NCI-H1694 treated with DMSO at 0.1 percent for 48 hours (cell line): ENCODE measurements around the gene ZBTB16.

Experiments
- DNase-seq: peaks from one replicate; lab custom pipeline; 2025; lab: John Stamatoyannopoulos, UW

The ZBTB16 gene

DNA sequence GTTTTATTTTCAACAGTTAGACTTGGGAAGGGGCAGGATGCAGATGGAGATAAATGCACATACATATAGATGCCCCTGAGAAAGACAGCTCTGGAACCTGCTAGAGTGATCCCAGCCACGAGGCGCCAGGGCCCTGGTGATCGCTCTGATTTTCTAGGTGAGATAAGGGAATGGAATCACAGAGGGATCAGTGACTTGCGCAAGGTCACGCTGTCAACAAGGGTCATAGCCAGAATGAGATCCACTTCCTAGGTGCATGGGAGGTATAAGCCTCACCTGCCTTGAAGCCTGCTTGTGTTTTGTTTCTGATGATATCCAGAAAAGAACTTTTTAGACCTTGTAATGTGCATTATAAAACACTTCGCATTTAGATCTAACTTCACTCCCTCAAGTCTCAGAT, 47.5 kb downstream of the ZBTB16 start:
- DNase-seq: no peak

GRCh38 chr11:114108501-114109205, 49.1 kb downstream of the ZBTB16 start:
- DNase-seq: no peak

DNA sequence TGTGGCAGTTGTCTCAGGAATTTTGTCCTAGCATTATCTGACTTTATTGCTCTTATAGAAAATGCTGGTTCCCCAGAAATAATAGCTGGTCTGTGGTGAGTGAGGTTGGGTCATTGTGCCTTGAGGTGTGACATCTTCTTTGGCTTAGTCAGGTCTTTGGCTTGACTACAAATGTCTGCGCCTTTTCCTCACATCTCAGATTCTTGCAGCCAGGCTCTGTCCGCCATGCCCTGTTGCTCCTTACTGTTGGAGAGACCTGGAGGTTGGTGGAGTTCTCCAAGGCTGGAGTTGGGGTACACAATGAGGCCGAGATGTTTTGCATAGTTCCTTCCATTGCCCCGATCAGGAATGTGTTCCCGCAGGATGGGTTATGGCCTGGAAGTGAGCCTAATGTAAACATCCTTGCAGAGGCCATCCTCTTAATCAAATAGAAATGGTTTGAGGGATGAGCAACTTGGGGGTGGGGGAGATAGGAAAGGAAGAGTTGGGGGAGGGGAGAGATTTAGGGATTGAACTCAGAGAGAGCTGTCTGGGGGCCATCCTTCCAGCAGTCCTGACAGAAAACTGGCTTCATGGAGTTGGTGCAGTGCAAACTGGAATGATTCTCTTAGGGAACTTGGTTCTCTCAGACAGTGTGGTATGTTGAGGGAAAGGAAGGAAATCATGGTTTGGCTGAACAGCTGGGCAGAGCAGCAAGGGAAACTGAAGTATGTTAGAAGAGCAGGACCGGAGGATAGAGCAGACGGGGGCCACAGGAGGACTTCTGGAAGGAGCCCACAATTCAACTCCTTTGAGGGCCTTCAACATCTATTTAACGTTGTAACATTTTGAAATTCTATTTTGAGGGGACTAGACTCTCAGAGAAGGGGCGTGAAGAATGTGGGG, 49.9 kb downstream of the ZBTB16 start:
- DNase-seq: no peak

- DNase-seq: no peak
These were observed 50.6 kb downstream of the ZBTB16 start for GRCh38 chr11:114110123-114110522.

- no peak for DNase-seq
These were observed 51.7 kb downstream of the ZBTB16 start for GRCh38 chr11:114110952-114111947.

DNA sequence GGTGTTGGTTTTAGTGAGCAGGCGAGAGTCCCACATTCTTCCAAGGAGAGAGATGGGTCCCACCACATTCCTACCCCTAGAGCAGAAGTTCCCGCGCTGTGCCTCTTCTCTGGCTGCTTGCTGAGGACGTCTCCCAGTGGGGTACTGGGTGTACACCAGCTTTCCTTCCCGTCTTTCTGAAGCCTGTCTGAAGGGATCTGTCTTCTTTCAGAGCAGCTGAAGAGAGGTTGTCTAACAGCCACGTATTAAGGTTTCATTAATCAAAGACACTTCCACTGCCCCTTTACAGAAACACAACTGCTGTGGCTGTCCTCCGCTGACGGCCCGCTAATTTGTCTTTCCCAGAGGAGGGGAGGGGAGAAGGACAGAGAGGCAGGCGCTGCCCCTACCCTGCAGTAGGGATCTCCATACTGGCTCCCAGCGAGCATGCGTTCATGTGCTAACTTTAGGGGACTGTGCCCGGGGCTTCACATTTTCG, 56.0 kb downstream of the ZBTB16 start:
- DNase-seq: no peak

- no peak for DNase-seq
These were observed 56.8 kb downstream of the ZBTB16 start for GRCh38 chr11:114116357-114116756.

GRCh38 chr11:114116800-114117199, 57.3 kb downstream of the ZBTB16 start:
- no peak for DNase-seq

- DNase-seq: no peak
These were observed 61.1 kb downstream of the ZBTB16 start for GRCh38 chr11:114120606-114121005.

- no peak for DNase-seq
These were observed 61.6 kb downstream of the ZBTB16 start for GRCh38 chr11:114121138-114121537.

- DNase-seq: no peak
These were observed 62.4 kb downstream of the ZBTB16 start for GRCh38 chr11:114121804-114122504.

- DNase-seq: no peak
These were observed 63.2 kb downstream of the ZBTB16 start for GRCh38 chr11:114122686-114123085.

GRCh38 chr11:114123692-114124330, 64.3 kb downstream of the ZBTB16 start:
- no peak for DNase-seq

GRCh38 chr11:114124601-114125144, 65.2 kb downstream of the ZBTB16 start:
- DNase-seq: no peak

GRCh38 chr11:114125531-114125930, 66.0 kb downstream of the ZBTB16 start:
- DNase-seq: no peak

DNA sequence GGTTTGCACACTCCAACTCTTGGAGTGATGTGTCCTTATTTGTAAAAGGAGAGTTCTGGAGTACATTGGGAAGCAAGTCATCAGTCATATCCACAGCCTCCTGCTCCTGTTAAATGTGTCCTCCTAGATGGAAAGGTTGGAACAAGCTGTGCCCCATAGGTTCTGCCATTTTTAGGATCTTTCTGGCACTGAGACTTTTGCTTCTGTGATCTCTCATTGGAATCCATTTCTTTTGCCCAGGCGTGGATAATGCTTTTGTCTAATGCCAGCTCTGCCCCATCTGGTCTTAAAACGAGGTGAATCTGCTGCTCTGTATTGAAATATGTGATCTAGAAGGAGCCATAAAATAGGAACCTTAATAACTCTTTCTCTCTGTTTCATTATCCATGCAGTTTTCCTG, 66.4 kb downstream of the ZBTB16 start:
- no peak for DNase-seq

- DNase-seq: no peak
These were observed 68.9 kb downstream of the ZBTB16 start for GRCh38 chr11:114128399-114128798.

- no peak for DNase-seq
These were observed 69.6 kb downstream of the ZBTB16 start for GRCh38 chr11:114129142-114129541.

GRCh38 chr11:114129699-114130098, 70.2 kb downstream of the ZBTB16 start:
- no peak for DNase-seq

DNA sequence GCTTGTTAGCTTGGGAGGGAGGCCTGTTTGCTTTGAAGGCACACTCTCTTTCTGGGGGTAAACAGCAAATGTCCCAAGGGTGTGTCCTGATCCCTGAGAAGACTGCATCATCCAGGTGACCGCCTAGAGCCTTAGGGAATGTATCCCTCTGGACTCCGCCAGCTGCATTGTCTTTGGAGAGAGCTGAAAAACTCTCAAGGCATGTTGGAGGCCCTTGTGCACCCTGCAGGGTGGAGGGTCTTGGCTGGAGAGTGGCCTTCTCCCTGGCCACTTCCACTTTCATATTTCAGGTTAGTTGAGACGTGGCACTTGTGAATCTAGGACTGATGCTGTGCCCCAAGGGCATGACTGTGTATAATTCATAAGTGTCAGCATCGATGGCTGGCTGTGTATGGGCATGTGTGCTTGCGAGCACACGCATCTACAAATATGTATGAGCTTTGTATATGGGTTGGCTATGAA, 70.6 kb downstream of the ZBTB16 start:
- no peak for DNase-seq
